ENCODE data around the gene TBC1D20.
"Not testable (repeated sequence)": the region's sequence is repeated elsewhere in the genome, so short reads cannot be mapped to it uniquely, and the experiment has no call there.

TBC1D20 gene

GRCh38 chr20:462199-462991 lies at the start of gene TBC1D20:
TSS of gene TBC1D20 (minus strand) at chr20:462533. CDS start at chr20:462405, 128 bp downstream.
- peak; percentile 18 for TF ChIP-seq CTCF (IDR thresholded peaks at IDR 0.05; ENCODE audit: low read depth, low read length)
- peak; percentile 50 for DNase-seq (ENCODE audit: extremely low read depth, low read depth)

GRCh38 chr20:510328-511057 lies 48.2 kb upstream of the TBC1D20 start:
- DNase-seq (ENCODE audit: extremely low read depth, low read depth) = not testable (repeated sequence)

GRCh38 chr20:508364-508787 lies 46.0 kb upstream of the TBC1D20 start:
- DNase-seq (ENCODE audit: extremely low read depth, low read depth) = not testable (repeated sequence)

- TF ChIP-seq CTCF (IDR thresholded peaks at IDR 0.05; ENCODE audit: low read depth, low read length) = no peak
- DNase-seq (ENCODE audit: extremely low read depth, low read depth) = no peak
These were observed 45.5 kb upstream of the TBC1D20 start for GRCh38 chr20:507761-508332.

GRCh38 chr20:507006-507758 lies 44.8 kb upstream of the TBC1D20 start:
- TF ChIP-seq CTCF (IDR thresholded peaks at IDR 0.05; ENCODE audit: low read depth, low read length) = no peak
- no peak for DNase-seq (ENCODE audit: extremely low read depth, low read depth)

- DNase-seq (ENCODE audit: extremely low read depth, low read depth) = no peak
- TF ChIP-seq CTCF (IDR thresholded peaks at IDR 0.05; ENCODE audit: low read depth, low read length) = no peak
These were observed 42.3 kb upstream of the TBC1D20 start for GRCh38 chr20:504632-505075.

GRCh38 chr20:503048-503737 lies 40.9 kb upstream of the TBC1D20 start:
- no peak for DNase-seq (ENCODE audit: extremely low read depth, low read depth)
- no peak for TF ChIP-seq CTCF (IDR thresholded peaks at IDR 0.05; ENCODE audit: low read depth, low read length)
